GM04503 (cell line): ENCODE measurements around the gene EPSTI1.

Experiments used
- DNase-seq: peaks from one replicate; pipeline ENCODE4 v3.0.0-alpha.2; 2012; ENCODE audit warnings: low read depth

EPSTI1 gene

DNA sequence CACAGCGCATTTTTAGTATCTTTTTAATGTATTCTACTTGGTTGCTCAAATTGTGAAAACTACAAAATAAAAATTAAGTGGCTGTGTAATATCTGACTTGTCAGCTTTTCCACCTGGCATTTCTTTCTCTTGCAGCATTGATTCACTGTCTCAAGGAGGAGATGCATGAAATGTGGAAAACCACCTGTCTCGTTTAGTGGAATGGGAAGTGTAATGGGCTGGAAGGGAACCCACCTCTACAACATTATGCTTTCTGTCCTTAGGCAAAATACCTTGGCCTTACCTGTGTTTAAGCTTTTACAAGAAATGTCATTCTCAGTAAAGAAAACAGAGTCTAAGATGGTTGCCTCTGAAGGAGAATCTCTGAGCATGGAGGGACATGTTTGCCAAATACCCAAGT is 142.8 kb downstream of the EPSTI1 start:
- no peak for DNase-seq

DNA sequence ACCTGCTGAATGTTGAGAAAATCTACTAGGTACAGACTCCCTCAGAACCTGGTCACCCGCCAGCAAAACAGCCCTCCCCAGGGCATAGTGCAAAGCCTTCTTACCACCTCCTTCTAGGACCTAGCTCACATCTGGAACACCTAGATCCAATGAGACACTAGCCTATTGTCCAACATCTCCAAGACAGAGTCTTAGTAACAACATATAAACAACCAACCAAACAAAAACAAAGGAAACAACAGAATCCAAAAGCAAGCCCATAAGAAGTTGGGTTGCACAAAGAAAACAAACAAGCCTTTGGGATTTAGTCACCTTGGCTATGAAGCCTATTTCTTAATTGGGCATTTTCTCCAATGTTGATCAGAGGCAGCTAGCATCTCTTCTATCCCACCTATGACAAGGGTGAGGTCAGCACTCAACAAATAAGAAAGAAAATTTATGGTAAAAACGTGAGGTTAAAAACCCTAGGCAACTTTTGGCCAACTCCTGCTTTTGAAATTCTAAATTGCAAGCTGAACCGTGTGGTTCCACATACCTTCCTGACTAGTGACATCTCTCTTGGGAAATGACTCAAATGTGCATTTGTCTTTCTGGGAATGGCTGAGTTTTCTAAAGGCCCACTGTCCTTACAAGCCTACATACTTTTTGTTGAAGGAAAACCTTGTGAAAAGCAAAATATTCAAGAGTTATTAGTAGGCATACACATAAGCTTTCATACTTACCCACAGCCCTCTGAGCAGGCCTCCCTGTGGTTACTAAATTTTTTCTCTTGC is 144.0 kb downstream of the EPSTI1 start:
- peak; percentile 92 for DNase-seq

DNA sequence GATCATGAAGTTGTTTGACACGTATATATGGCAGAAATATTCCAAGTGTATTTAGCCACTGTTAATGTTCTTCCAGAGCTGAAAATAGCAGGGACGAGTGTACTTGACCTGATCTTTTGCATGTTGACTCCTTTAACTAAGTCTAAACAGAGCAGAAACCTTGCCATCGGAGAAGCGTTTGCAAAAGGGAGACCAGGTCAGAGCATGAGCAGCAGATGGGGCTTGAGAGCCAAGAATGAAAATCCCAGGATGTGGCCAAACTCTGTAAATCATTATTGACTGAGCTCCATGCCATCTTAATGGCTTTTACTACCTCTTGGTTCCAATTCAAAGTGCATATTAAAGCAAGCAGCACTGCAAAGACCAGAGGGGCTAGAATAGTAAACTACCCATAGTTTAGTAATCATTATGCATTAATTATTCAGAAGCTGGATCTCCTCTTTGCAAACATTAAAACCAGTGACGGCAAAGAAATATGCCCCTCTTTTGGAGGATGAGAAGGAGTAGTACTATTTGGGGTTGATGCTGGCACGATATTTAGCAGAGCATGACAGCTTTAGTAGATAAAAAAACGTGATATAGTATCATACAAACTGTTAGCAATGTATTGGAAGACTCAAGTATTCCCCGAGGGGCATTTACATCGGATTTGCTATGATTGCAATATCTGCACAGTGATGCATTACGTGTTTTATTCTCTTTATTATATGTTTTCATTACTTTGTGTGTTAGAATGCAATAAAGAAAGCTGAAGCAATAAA is 154.9 kb downstream of the EPSTI1 start:
- no peak for DNase-seq
